ENCODE measurements around the gene FLNB.

GRCh38 chr3:58137306-58137705 lies 129.1 kb downstream of the FLNB start:
- TF ChIP-seq CEBPB (IDR thresholded peaks at IDR 0.05): no peak
- TF ChIP-seq YY1 (IDR thresholded peaks at IDR 0.05; ENCODE audit: low read depth): no peak
- no peak for TF ChIP-seq ZBTB7A (IDR thresholded peaks at IDR 0.05; ENCODE audit: low read depth)
- no peak for TF ChIP-seq MAX (IDR thresholded peaks at IDR 0.05)
- no peak for TF ChIP-seq EP300 (IDR thresholded peaks at IDR 0.05; ENCODE audit: borderline replicate concordance)
- no peak for TF ChIP-seq REST (IDR thresholded peaks at IDR 0.05; ENCODE audit: low read depth)
- TF ChIP-seq USF1 (IDR thresholded peaks at IDR 0.05): no peak
- no peak for TF ChIP-seq TAF1 (IDR thresholded peaks at IDR 0.05; ENCODE audit: low read depth)
- TF ChIP-seq NFIC (IDR thresholded peaks at IDR 0.05): no peak
- TF ChIP-seq CREB1 (IDR thresholded peaks at IDR 0.05; ENCODE audit: low read depth): no peak
- TF ChIP-seq RAD21 (IDR thresholded peaks at IDR 0.05; ENCODE audit: low read depth): no peak
- TF ChIP-seq EGR1 (IDR thresholded peaks at IDR 0.05): no peak

Measured in Ishikawa (cell line).